Lower leg skin (tissue), 3 donors: ENCODE measurements around the gene CARD10.

Experiments used
- POLR2A ChIP-seq, 2 donors: fragments of 450-650 bp; IDR thresholded peaks; one replicate each; pipeline ENCODE4 v1.6.1; 2016 to 2017; ENCODE audit warnings: antibody characterized with exemption in 2 of 2, mild to moderate bottlenecking in 1 of 2, moderate library complexity in 1 of 2
- TF ChIP-seq, protein P1 (sequence below), 3 donors: fragments of 450-650 bp; IDR thresholded peaks; one replicate each; pipeline ENCODE4 v1.5.1; 2016; ENCODE audit warnings: antibody characterized with exemption in 3 of 3, mild to moderate bottlenecking in 3 of 3, moderate library complexity in 2 of 3

DNA sequence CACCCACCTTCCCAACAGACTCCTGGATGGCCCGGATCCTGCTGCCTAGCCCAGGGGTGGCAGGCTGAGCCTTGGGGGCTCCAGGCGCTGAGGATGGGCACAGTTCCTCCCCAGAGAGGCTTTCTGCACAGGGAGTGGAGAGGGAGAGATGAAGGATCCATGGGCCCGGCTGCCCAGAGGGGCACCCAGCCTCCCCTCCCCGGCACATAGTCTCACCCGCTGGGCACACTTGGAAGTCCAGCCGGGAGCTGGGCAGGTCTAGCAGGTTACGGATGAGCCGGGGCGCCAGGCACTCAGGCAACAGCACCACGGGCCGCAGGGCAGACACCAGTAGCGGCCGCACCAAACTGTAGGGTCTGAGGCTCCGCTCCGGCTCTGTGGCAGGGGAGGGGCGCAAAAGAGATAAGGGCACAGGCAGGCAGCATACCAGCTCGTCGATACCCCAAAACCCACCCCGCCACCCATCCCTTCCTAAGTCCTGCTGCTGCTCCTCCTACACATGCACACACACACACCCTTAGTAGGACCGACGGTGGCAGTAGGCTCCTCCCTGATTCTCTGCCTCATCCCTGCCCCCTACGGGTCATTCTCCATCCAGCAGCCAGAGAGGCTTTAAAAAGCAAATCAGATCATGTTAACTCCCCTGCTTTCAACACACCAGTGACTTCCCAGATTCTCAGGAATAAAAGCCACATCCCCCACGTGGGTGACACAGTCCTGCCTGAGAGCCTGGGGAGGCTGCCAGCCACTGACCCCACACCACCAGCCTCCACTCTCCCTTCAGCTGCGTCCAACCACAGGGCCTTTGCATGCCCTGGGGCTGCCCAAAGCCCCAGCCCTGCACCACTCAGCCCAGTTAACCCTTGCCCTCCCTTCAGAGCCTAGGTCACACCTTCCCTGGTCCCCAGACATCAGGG, 26.5 kb downstream of the CARD10 start:
- TF ChIP-seq, protein P1, sequence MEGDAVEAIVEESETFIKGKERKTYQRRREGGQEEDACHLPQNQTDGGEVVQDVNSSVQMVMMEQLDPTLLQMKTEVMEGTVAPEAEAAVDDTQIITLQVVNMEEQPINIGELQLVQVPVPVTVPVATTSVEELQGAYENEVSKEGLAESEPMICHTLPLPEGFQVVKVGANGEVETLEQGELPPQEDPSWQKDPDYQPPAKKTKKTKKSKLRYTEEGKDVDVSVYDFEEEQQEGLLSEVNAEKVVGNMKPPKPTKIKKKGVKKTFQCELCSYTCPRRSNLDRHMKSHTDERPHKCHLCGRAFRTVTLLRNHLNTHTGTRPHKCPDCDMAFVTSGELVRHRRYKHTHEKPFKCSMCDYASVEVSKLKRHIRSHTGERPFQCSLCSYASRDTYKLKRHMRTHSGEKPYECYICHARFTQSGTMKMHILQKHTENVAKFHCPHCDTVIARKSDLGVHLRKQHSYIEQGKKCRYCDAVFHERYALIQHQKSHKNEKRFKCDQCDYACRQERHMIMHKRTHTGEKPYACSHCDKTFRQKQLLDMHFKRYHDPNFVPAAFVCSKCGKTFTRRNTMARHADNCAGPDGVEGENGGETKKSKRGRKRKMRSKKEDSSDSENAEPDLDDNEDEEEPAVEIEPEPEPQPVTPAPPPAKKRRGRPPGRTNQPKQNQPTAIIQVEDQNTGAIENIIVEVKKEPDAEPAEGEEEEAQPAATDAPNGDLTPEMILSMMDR (IDR thresholded peaks at IDR 0.05), result no peak
- no peak for TF ChIP-seq POLR2A (IDR thresholded peaks at IDR 0.05)
